PFSK-1 (cell line): ENCODE results near the gene TAOK3.

Source experiments
- POLR2AphosphoS5 ChIP-seq: IDR thresholded peaks from 2 replicates; pipeline ENCODE4 v1.6.1; 2012; ENCODE audit warnings: low read depth, mild to moderate bottlenecking, control low read depth, low read length, moderate library complexity
- REST ChIP-seq, 2 experiments: IDR thresholded peaks; 2 replicates each; pipeline versions ENCODE4 v1.6.1 to v1.8.0; 2011 to 2012; ENCODE audit warnings: low read depth in 2 of 2, low read length in 2 of 2, control low read depth in 1 of 2, inconsistent platforms in 1 of 2, mild to moderate bottlenecking in 1 of 2, moderate library complexity in 1 of 2; ENCODE audit not compliant: insufficient read depth in 1 of 2
- TAF1 ChIP-seq: IDR thresholded peaks from 2 replicates; pipeline ENCODE4 v1.6.1; 2012; ENCODE audit warnings: low read length, control low read depth, borderline replicate concordance; ENCODE audit not compliant: insufficient read depth

GRCh38 chr12:118332511-118332910 is 40.2 kb downstream of the TAOK3 start:
- TF ChIP-seq TAF1: no peak
- no peak for TF ChIP-seq REST (IDR thresholded peaks at IDR 0.05; ENCODE audit: insufficient read depth in 1 of 2, low read depth in 2 of 2, low read length in 2 of 2)
- TF ChIP-seq POLR2AphosphoS5: no peak
